ENCODE data around the gene ZDHHC14.
"Not testable (repeated sequence)": the region's sequence is repeated elsewhere in the genome, so short reads cannot be mapped to it uniquely, and the experiment has no call there.

The ZDHHC14 gene

DNA sequence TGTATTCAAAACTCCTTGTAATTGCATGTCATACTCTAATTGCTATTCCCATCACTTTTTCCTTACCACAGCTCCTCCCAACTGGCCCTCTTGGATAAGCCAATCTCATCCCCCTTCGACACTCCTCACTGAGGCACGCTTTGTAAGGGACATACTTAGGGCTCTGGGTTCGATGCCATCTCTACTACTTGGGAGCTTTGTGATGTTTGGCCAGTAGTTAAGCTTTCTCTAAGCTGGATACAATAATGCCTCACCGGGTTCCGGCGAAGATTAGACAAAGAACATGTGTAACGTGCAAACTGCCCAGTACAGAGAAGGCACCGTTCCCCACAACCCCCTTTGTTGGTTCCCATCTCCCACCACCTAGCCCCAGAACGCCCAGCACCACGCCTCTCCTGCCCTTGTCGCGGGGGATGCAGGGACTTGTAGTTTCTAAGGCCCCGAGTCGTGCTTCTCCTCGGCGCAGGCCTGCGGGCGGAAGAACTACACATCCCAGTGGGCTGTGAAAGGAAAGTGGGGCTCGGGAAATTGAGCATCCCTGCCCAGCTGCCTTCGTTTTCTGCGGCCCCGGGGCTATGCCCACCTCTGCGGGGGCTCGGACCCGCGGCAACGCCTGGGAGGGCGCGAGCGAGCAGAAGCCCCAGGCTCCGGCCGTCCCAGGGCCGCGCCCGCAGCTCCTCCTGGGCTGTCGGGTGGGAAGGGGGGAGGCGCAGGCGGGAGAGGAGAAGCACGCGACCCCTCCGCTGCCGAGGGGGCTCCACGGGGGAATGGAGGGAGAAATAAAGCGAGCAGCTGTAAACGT lies 1.1 kb upstream of the ZDHHC14 start:
- peak; percentile 67 for DNase-seq (ENCODE audit: low read depth)
- peak overlapping the region; percentile 83 for H3K4me3 ChIP-seq (ENCODE audit: low read length)
- TF ChIP-seq, protein P1, sequence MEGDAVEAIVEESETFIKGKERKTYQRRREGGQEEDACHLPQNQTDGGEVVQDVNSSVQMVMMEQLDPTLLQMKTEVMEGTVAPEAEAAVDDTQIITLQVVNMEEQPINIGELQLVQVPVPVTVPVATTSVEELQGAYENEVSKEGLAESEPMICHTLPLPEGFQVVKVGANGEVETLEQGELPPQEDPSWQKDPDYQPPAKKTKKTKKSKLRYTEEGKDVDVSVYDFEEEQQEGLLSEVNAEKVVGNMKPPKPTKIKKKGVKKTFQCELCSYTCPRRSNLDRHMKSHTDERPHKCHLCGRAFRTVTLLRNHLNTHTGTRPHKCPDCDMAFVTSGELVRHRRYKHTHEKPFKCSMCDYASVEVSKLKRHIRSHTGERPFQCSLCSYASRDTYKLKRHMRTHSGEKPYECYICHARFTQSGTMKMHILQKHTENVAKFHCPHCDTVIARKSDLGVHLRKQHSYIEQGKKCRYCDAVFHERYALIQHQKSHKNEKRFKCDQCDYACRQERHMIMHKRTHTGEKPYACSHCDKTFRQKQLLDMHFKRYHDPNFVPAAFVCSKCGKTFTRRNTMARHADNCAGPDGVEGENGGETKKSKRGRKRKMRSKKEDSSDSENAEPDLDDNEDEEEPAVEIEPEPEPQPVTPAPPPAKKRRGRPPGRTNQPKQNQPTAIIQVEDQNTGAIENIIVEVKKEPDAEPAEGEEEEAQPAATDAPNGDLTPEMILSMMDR (conservative IDR thresholded peaks at IDR 0.05; ENCODE audit: low read depth, low read length), result no peak

DNA sequence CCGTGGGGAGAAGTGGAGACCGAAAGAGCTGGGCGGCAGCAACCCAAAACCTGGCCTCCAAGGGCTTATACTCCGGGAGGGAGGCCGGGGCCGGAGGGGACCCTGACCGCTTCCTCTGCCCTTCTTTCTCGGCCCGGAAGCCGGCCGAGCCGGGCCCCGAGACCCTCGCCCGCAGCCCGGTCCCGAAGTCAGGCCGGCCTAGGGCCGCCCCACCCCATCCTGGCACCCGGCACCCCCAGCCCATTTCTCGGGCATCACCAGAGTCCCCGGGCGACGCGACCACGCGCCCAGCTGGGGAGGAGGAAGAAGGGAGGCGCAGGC lies 572 bp upstream of the ZDHHC14 start:
- H3K4me3 ChIP-seq (ENCODE audit: low read length), result peak overlapping the region; percentile 83
- DNase-seq (ENCODE audit: low read depth), result no peak
- TF ChIP-seq, protein P1 (conservative IDR thresholded peaks at IDR 0.05; ENCODE audit: low read depth, low read length), result no peak

DNA sequence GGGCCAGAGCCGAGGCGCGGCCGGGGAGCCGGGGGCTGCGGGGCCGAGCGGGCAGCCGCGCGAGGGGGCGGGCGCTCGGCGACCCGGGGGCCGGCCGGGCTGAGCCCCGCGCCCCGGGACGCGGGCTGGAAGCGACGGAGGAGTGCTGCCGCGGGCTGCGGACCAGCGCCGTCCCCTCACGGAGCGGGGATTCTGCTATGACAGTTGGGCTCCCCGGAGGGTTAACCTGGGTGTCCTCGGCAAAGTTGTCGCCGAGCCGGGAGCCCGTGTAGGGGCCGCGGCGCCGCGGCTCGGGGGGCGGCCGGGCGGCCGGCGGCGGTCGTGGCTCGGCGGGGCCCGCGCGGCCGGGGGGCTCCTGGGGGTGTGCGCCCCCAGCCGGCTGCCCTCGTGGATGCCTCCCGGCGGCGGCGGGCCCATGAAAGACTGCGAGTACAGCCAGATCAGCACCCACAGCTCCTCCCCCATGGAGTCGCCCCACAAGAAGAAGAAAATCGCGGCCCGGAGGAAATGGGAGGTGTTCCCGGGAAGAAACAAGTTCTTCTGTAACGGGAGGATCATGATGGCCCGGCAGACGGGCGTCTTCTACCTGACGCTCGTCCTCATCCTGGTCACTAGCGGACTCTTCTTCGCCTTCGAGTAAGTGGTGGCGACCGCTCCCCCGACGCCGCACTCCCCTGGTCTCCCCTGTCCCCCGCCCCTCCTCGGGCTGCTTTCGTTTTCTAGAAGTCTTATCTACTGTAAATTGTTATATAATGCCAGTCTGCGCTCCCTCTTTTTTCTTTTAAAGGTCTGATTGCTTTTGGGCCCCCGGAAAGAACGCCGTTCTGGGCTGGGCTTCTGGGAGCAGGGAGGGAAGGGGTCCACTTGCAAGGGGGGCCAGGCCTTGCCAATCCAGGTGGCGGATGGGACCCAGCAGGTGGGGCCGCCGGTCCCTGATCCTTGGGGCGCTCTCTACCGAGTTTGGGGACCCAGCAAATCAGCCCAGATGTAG lies 936 bp downstream of the ZDHHC14 start:
- H3K4me3 ChIP-seq (ENCODE audit: low read length), result peak overlapping the region; percentile 83
- TF ChIP-seq, protein P1 (conservative IDR thresholded peaks at IDR 0.05; ENCODE audit: low read depth, low read length), result no peak
- no peak for DNase-seq (ENCODE audit: low read depth)

GRCh38 chr6:157382821-157383220 lies 1.8 kb downstream of the ZDHHC14 start:
- TF ChIP-seq, protein P1 (conservative IDR thresholded peaks at IDR 0.05; ENCODE audit: low read depth, low read length), result no peak
- DNase-seq (ENCODE audit: low read depth), result no peak
- H3K4me3 ChIP-seq (ENCODE audit: low read length), result peak overlapping the region; percentile 68

- H3K4me3 ChIP-seq (ENCODE audit: low read length), result no peak overlapping the region
- TF ChIP-seq, protein P1 (conservative IDR thresholded peaks at IDR 0.05; ENCODE audit: low read depth, low read length), result no peak
- DNase-seq (ENCODE audit: low read depth), result no peak
Observed at GRCh38 chr6:157383471-157383870, 2.5 kb downstream of the ZDHHC14 start.

- DNase-seq (ENCODE audit: low read depth); H3K4me3 ChIP-seq (ENCODE audit: low read length): not testable (repeated sequence)
Observed at GRCh38 chr6:157384962-157385361, 4.0 kb downstream of the ZDHHC14 start.

DNA sequence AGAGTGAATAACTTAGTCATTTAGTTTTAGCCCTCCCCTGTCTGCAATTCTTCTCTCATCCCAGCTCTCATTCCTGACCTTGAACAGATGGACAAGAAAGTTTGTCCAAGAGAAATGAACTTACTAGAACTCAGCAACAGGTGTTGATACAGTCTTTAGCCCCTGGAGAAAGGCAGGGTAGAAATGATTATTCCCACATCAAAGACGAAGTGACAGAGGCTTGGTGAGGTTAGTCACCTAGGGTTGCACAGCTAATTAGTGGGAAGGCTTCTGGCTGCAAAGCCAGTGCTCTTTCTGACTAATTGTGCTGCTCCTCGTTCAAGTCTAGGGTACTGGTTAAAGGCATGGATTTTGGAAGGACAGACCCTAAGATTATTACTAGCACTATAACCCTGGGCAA lies 4.5 kb downstream of the ZDHHC14 start:
- no peak for DNase-seq (ENCODE audit: low read depth)
- no peak overlapping the region for H3K4me3 ChIP-seq (ENCODE audit: low read length)
- TF ChIP-seq, protein P1 (conservative IDR thresholded peaks at IDR 0.05; ENCODE audit: low read depth, low read length), result no peak

Data from retinal pigment epithelial cell (primary cell).